Adrenal gland (tissue), 12 donors: ENCODE measurements around the gene ALCAM. TPM values are rescaled to one million over a fixed set of nuclear protein-coding genes. Genes with fewer than 3 reads are reported as not detected.

Experiments used
- DNase-seq, 7 donors: peaks; one replicate each; pipeline ENCODE4 v3.0.0-alpha.2; 2019 to 2020
- H3K27ac ChIP-seq, 5 donors: fragments of 200-600 bp; sonication (generic) in 4 of 5; 1 replicate in 3 of 5; 2 replicates in 2 of 5; pipeline versions ENCODE4 v1.5.1 to v1.8.0; 2016 to 2020; ENCODE audit warnings: mild to moderate bottlenecking in 1 of 5
- H3K27me3 ChIP-seq: fragments of 200-600 bp; 2 replicates; pipeline ENCODE4 v1.8.0; 2021
- H3K36me3 ChIP-seq, 2 donors: fragments of 200-600 bp; replicated peaks in 1 of 2; 1 replicate in 1 of 2; 2 replicates in 1 of 2; pipeline versions ENCODE4 v1.5.1 to v1.8.0; 2018 to 2022
- H3K4me1 ChIP-seq, 2 donors: fragments of 200-600 bp; replicated peaks in 1 of 2; 1 replicate in 1 of 2; 2 replicates in 1 of 2; pipeline versions ENCODE4 v1.5.1 to v1.8.0; 2018 to 2021
- H3K4me3 ChIP-seq, 4 donors: fragments of 200-600 bp; sonication (generic) in 3 of 4; one replicate each; pipeline ENCODE4 v1.5.1; 2016 to 2018
- H3K9me3 ChIP-seq, 3 donors: fragments of 200-600 bp; sonication (generic) in 1 of 3; replicated peaks in 1 of 3; 1 replicate in 2 of 3; 2 replicates in 1 of 3; pipeline versions ENCODE4 v1.5.1 to v1.8.0; 2016 to 2021
- CTCF ChIP-seq, 6 experiments: fragments of 450-650 bp in 4 of 6; fragments of 200-600 bp in 2 of 6; sonication (generic) in 1 of 6; IDR thresholded peaks; 1 replicate in 5 of 6; 2 replicates in 1 of 6; pipeline versions ENCODE4 v1.5.1 to v1.8.0; 2016 to 2021; ENCODE audit warnings: antibody characterized with exemption in 6 of 6, mild to moderate bottlenecking in 2 of 6, moderate library complexity in 1 of 6
- POLR2A ChIP-seq, 2 donors: fragments of 450-650 bp; IDR thresholded peaks; one replicate each; pipeline ENCODE4 v1.6.1; 2017; ENCODE audit warnings: antibody characterized with exemption in 2 of 2, mild to moderate bottlenecking in 2 of 2, moderate library complexity in 1 of 2
- WGBS, 4 donors: extraction: QIAGEN DNeasy Blood & Tissue Kit in 2 of 4; methylation state at CpG; one replicate each; pipeline versions ENCODE4 v1.1.5 to v1.1.7; 2013 to 2017; 5-methylcytosine and 5-hydroxymethylcytosine counted together
- intact Hi-C, 2 donors: fragments of 100-400 bp; cut with DNase I; formaldehyde crosslinking; loops; one replicate each; pipeline versions ENCODE4 v1.14.1 to v1.15.0; 2022 to 2023
- polyA plus RNA-seq, 3 donors: library from polyadenylated mRNA; stranded (reverse); fragments of 200-250 nt in 2 of 3; fragments of 350-450 nt in 1 of 3; fragmentation: Illumina TruSeq in 1 of 3; extraction: RNeasy Lipid Tissue Mini Kit (QIAGEN cat#74804) in 1 of 3; gene quantifications; one replicate each; pipeline ENCODE4 v1.2.3, GENCODE V29; 2013 to 2014
- total RNA-seq, 9 donors: library from RNA; depleted of rRNA in 4 of 9; stranded (reverse); fragments of >200 nt in 4 of 9; fragments of 120-200 nt in 1 of 9; fragmentation: NEBNext Ultra II Directional in 1 of 9; extraction: Animal tissue kit (Norgen Biotek cat#: 25700) in 1 of 9; gene quantifications; one replicate each; pipeline versions ENCODE4 v1.1.0 to v1.2.4, GENCODE V29; 2013 to 2023
- donor health status: healthy with polysubstance abuse.
- donor health status: Bipolar disorder and iron deficiency.
- donor health status: DM: yes; HTN: yes; CAD: no.
- donor health status: DM: no; HTN: no; CAD: no.
- donor health status: DM: no; HTN: no; CAD: no.
- donor health status: DM: yes; HTN: yes; CAD: no.

ALCAM gene
- total and polyA plus RNA-seq, 12 donors, result 9.1 to 64.1 (median 23.9) TPM

- no peak overlapping the region for H3K27ac ChIP-seq
- TF ChIP-seq POLR2A (IDR thresholded peaks at IDR 0.05), result no peak
- no peak for TF ChIP-seq CTCF (IDR thresholded peaks at IDR 0.05)
- DNase-seq, result no peak
- H3K4me3 ChIP-seq, result no peak overlapping the region
- intact Hi-C loops, result no loop called here
- no peaks in the 10 kb centered on the region for H3K36me3 ChIP-seq
- 89 to 92% (median 91%) methylated on average over 6 of the region's 6 CpGs for WGBS, 4 donors
- no peaks in the 10 kb centered on the region for H3K27me3 ChIP-seq
- H3K9me3 ChIP-seq, result no peaks in the 10 kb centered on the region
- no peaks in the 10 kb centered on the region for H3K4me1 ChIP-seq
Measured at GRCh38 chr3:105572501-105572900, 205.8 kb downstream of the ALCAM start.

GRCh38 chr3:105579439-105579838 is 212.7 kb downstream of the ALCAM start:
- 55 to 91% (median 86%) methylated on average over 1 of the region's 1 CpG for WGBS, 4 donors
- Histone ChIP-seq H3K4me1 (no peaks in the 10 kb centered on the region), H3K36me3 (no peaks in the 10 kb centered on the region), H3K27me3 (no peaks in the 10 kb centered on the region), H3K27ac (no peak overlapping the region), H3K4me3 (no peak overlapping the region), H3K9me3 (no peaks in the 10 kb centered on the region)
- intact Hi-C loops, result no loop called here
- TF ChIP-seq POLR2A (IDR thresholded peaks at IDR 0.05), result no peak
- TF ChIP-seq CTCF (IDR thresholded peaks at IDR 0.05), result no peak
- no peak for DNase-seq

GRCh38 chr3:105580296-105580965 is 213.7 kb downstream of the ALCAM start:
- no peaks in the 10 kb centered on the region for H3K27me3 ChIP-seq
- intact Hi-C loops, result no loop called here
- no peaks in the 10 kb centered on the region for H3K9me3 ChIP-seq
- TF ChIP-seq CTCF (IDR thresholded peaks at IDR 0.05) (no peak), POLR2A (IDR thresholded peaks at IDR 0.05) (no peak)
- no peak for DNase-seq
- H3K27ac ChIP-seq, result no peak overlapping the region
- no peaks in the 10 kb centered on the region for H3K36me3 ChIP-seq
- whole genome bisulfite sequencing, 4 donors, result 72 to 78% (median 74%) methylated on average over 7 of the region's 7 CpGs
- H3K4me1 ChIP-seq, result no peaks in the 10 kb centered on the region
- no peak overlapping the region for H3K4me3 ChIP-seq

- Histone ChIP-seq H3K4me1 (no peaks in the 10 kb centered on the region), H3K36me3 (no peaks in the 10 kb centered on the region), H3K9me3 (no peaks in the 10 kb centered on the region), H3K4me3 (no peak overlapping the region), H3K27ac (no peak overlapping the region), H3K27me3 (no peaks in the 10 kb centered on the region)
- no peak for TF ChIP-seq CTCF (IDR thresholded peaks at IDR 0.05)
- TF ChIP-seq POLR2A (IDR thresholded peaks at IDR 0.05), result no peak
- intact Hi-C loops, result no loop called here
- WGBS, 4 donors, result 87 to 91% (median 88%) methylated on average over 6 of the region's 6 CpGs
- no peak for DNase-seq
Measured at GRCh38 chr3:105582015-105582414, 215.3 kb downstream of the ALCAM start.
